ENCODE measurements around the gene PTRH2.

DNA sequence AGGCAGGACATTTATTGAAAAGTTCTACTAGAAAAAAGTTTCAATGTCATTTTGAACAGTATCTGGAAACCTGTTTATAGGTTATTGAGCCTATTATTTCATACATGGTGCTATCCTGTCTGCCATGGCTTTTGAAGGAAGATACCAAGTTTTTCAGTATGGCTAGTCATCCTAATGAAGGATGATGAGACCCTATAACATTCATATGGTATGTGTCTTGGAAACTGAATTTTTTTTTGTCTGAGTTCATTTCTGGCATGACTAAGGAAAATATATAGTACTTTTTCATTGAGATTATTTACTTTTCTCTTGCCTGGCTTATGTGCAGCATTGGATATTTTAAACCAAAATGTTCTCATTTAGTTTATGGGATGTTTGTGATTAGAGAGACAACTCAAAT lies 57.3 kb downstream of the PTRH2 start:
- no peak for TF ChIP-seq GATA2 (IDR thresholded peaks at IDR 0.05; ENCODE audit: insufficient read depth, insufficient read length, low read depth, low read length)
- TF ChIP-seq MYC (IDR thresholded peaks at IDR 0.05; ENCODE audit: low read depth, low read length) = no peak
- TF ChIP-seq, protein P1, sequence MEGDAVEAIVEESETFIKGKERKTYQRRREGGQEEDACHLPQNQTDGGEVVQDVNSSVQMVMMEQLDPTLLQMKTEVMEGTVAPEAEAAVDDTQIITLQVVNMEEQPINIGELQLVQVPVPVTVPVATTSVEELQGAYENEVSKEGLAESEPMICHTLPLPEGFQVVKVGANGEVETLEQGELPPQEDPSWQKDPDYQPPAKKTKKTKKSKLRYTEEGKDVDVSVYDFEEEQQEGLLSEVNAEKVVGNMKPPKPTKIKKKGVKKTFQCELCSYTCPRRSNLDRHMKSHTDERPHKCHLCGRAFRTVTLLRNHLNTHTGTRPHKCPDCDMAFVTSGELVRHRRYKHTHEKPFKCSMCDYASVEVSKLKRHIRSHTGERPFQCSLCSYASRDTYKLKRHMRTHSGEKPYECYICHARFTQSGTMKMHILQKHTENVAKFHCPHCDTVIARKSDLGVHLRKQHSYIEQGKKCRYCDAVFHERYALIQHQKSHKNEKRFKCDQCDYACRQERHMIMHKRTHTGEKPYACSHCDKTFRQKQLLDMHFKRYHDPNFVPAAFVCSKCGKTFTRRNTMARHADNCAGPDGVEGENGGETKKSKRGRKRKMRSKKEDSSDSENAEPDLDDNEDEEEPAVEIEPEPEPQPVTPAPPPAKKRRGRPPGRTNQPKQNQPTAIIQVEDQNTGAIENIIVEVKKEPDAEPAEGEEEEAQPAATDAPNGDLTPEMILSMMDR (IDR thresholded peaks at IDR 0.05; ENCODE audit: extremely low read depth in 1 of 2, insufficient read depth in 1 of 2, low read depth in 1 of 2, low read length in 2 of 2) = no peak
- no peak for TF ChIP-seq POLR2A (IDR thresholded peaks at IDR 0.05; ENCODE audit: low read depth, low read length)
- no peak for TF ChIP-seq POLR2AphosphoS5 (IDR thresholded peaks at IDR 0.05; ENCODE audit: insufficient read depth, low read depth, low read length)
- TF ChIP-seq, protein P2, sequence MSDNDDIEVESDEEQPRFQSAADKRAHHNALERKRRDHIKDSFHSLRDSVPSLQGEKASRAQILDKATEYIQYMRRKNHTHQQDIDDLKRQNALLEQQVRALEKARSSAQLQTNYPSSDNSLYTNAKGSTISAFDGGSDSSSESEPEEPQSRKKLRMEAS (IDR thresholded peaks at IDR 0.05; ENCODE audit: insufficient read depth, insufficient read length) = no peak
- TF ChIP-seq EZH2 (IDR thresholded peaks at IDR 0.05; ENCODE audit: borderline replicate concordance, low read depth, low read length, severe bottlenecking) = no peak
- no peak for TF ChIP-seq JUN (IDR thresholded peaks at IDR 0.05; ENCODE audit: borderline replicate concordance, insufficient read depth, insufficient read length, low read depth)
- no peak for TF ChIP-seq FOS (IDR thresholded peaks at IDR 0.05; ENCODE audit: borderline replicate concordance, insufficient read depth, low read length)

Measured in endothelial cell of umbilical vein (primary cell).